ENCODE data around the gene CRY2.

- TF ChIP-seq GATA2 (IDR thresholded peaks at IDR 0.05; ENCODE audit: low read depth, low read length) (no peak), GATA3 (IDR thresholded peaks at IDR 0.05; ENCODE audit: low read depth, low read length) (no peak)
Measured at GRCh38 chr11:45890886-45891550, 43.7 kb downstream of the CRY2 start.

Data from SH-SY5Y (cell line).